Panc1 (cell line): Measurements from ENCODE around the gene ERGIC1. TPM values are rescaled to one million over a fixed set of nuclear protein-coding genes. Genes with fewer than 3 reads are reported as not detected.
A peak's percentile ranks its signal among the peaks of the same experiment; 100 is the strongest.

Experiments used
- ATAC-seq: fragments of 200-7000 bp; cut with Tn5 transposase; 2 replicates; pipeline ENCODE4 v1.9.1; 2020; ENCODE audit warnings: mild to moderate bottlenecking, moderate library complexity
- Bru-seq: library from RNA; stranded (reverse); fragments of 400-500 nt; gene quantifications from one replicate; lab custom pipeline; 2021; lab: Mats Ljungman, UMichigan
- BruChase-seq, 2 experiments: library from RNA; stranded (reverse); fragments of 400-500 nt; gene quantifications; one replicate each; lab custom pipeline; 2021; lab: Mats Ljungman, UMichigan
- BruUV-seq: library from RNA; stranded (reverse); fragments of 400-500 nt; replicated peaks from 2 replicates; lab custom pipeline; 2021; lab: Mats Ljungman, UMichigan
- CTCF ChIA-PET: fragments of 300-600 bp; sonication (Branson Sonifier 250); formaldehyde crosslinking; loops from one replicate; lab custom pipeline; 2022; ENCODE audit warnings: antibody characterized with exemption; lab: Charles Lee
- POLR2A ChIA-PET: fragments of 300-600 bp; sonication (Branson Sonifier 250); formaldehyde crosslinking; loops from one replicate; lab custom pipeline; 2022; ENCODE audit warnings: antibody characterized with exemption; lab: Charles Lee
- DNase-seq: peaks from one replicate; pipeline ENCODE4 v3.0.0-alpha.2; 2010; ENCODE audit warnings: low read depth, low spot score
- H3K27ac ChIP-seq: 2 replicates; pipeline ENCODE4 v1.5.1; 2011; ENCODE audit warnings: mild to moderate bottlenecking, low read length, inconsistent platforms
- H3K27me3 ChIP-seq: fragments of 200-500 bp; sonication (Bioruptor generic); 2 replicates; pipeline ENCODE4 v1.6.0; 2014; ENCODE audit warnings: low read length, inconsistent platforms; ENCODE audit not compliant: control insufficient read depth, insufficient read depth
- H3K36me3 ChIP-seq: fragments of 200-500 bp; sonication (Bioruptor generic); 2 replicates; pipeline ENCODE4 v1.5.1; 2014; ENCODE audit warnings: inconsistent platforms, mild to moderate bottlenecking, low read length, moderate library complexity; ENCODE audit not compliant: control insufficient read depth, insufficient read depth
- H3K4me1 ChIP-seq: 2 replicates; pipeline ENCODE4 v1.5.1; 2011; ENCODE audit warnings: inconsistent platforms, mild to moderate bottlenecking, low read length, moderate library complexity; ENCODE audit not compliant: control insufficient read depth, insufficient read depth
- H3K4me3 ChIP-seq, 2 experiments: 2 replicates each; pipeline ENCODE4 v1.5.1; 2011 to 2012; ENCODE audit warnings: low read depth in 2 of 2, low read length in 2 of 2, mild to moderate bottlenecking in 2 of 2, inconsistent platforms in 1 of 2, moderate library complexity in 1 of 2
- H3K9me3 ChIP-seq: fragments of 200-500 bp; sonication (Bioruptor generic); 2 replicates; pipeline ENCODE4 v1.5.1; 2014; ENCODE audit warnings: low read depth, mild to moderate bottlenecking, inconsistent platforms, low read length, moderate library complexity; ENCODE audit not compliant: control insufficient read depth, insufficient read depth
- CTCF ChIP-seq: fragments of 450-650 bp; IDR thresholded peaks from 2 replicates; pipeline ENCODE4 v1.5.1; 2017; ENCODE audit warnings: mild to moderate bottlenecking
- POLR2AphosphoS5 ChIP-seq: IDR thresholded peaks from 2 replicates; pipeline ENCODE4 v1.6.1; 2012; ENCODE audit warnings: mild to moderate bottlenecking, low read depth, low read length, moderate library complexity
- REST ChIP-seq, 2 experiments: IDR thresholded peaks; 2 replicates each; pipeline ENCODE4 v1.6.1; 2011 to 2012; ENCODE audit warnings: low read depth in 2 of 2, control low read depth in 1 of 2, low read length in 1 of 2, mild to moderate bottlenecking in 1 of 2, moderate library complexity in 1 of 2; ENCODE audit not compliant: insufficient read depth in 1 of 2
- SIN3A ChIP-seq: IDR thresholded peaks from 2 replicates; pipeline ENCODE4 v1.6.1; 2012; ENCODE audit warnings: low read depth, mild to moderate bottlenecking, low read length, moderate library complexity, borderline replicate concordance; ENCODE audit not compliant: insufficient read depth
- TCF7L2 ChIP-seq: IDR thresholded peaks from 2 replicates; pipeline ENCODE4 v1.6.1; 2011; ENCODE audit warnings: mild to moderate bottlenecking, low read depth, low read length, inconsistent platforms
- in situ Hi-C: cut with HindIII; loops from 2 replicates; pipeline ENCODE4 v1.10.0; 2016; ENCODE audit warnings: low sequenced_read_pairs, low pct_unique_long_range_greater_than_20kb
- intact Hi-C: fragments of 100-400 bp; cut with micrococcal nuclease; formaldehyde crosslinking; loops from one replicate; pipeline ENCODE4 v1.10.0; 2022; ENCODE audit not compliant: unreplicated experiment
- long read RNA-seq: library from polyadenylated mRNA; unstranded; transcript quantifications from one replicate; pipeline ENCODE4 v2.0.0, GENCODE V29; 2021; ENCODE audit not compliant: unreplicated experiment
- polyA plus RNA-seq: library from polyadenylated mRNA; unstranded; fragments of >200 nt; gene quantifications from one replicate; pipeline ENCODE4 v1.2.1, GENCODE V29; 2012; ENCODE audit warnings: missing spikeins; ENCODE audit not compliant: insufficient read length
- total RNA-seq: library from RNA; stranded (reverse); gene quantifications from one replicate; pipeline ENCODE4 v1.2.1, GENCODE V29; 2021; ENCODE audit not compliant: unreplicated experiment

ERGIC1 gene
- total RNA-seq: 206 TPM
- 419 TPM for polyA plus RNA-seq
- percentile 85 among the genes with signal in this experiment for Bru-seq, nascent RNA
- BruChase-seq, experiment 1, labeled RNA remaining after a 2-hour chase: percentile 73 among the genes with signal in this experiment
- BruChase-seq, experiment 2, labeled RNA remaining after a 6-hour chase: percentile 79 among the genes with signal in this experiment
- long read RNA-seq, transcript ERGIC1-202 (10 exons, 2,881 nt): major isoform, 24 of 115 reads
- long read RNA-seq, partial matches to known transcripts: 16 of 115 reads
- long read RNA-seq, other reads (novel, unspliced or antisense): 72 of 115 reads

- H3K4me1 ChIP-seq: peaks cover 55% of the 10 kb centered on the region
- ChIA-PET POLR2A (no interaction called here), CTCF (interaction anchor here (0.6 kb wide), 1 partner anchor 63 kb away, joined by 4 read pairs; the partner anchor contains the start of gene DUSP1)
- intact Hi-C loops: no loop called here
- peak; percentile 84; the same call in 1 of the 2 replicates for TF ChIP-seq SIN3A
- peak; percentile 59 for TF ChIP-seq POLR2AphosphoS5
- TF ChIP-seq CTCF: no peak
- in situ Hi-C loops: no loop called here
- H3K27ac ChIP-seq: peak within 1 kb of the TSS; percentile 90
- H3K9me3 ChIP-seq: no peaks in the 10 kb centered on the region
- peak within 1 kb of the TSS; percentile 73 to 82 for H3K4me3 ChIP-seq
- H3K27me3 ChIP-seq: no peaks in the 10 kb centered on the region
- no peak for DNase-seq
- peak; percentile 94 for ATAC-seq
- BruUV-seq: TSS peak; percentile 98
- H3K36me3 ChIP-seq: peaks cover 4% of the 10 kb centered on the region; the same call in 1 of the 2 replicates
Observed at GRCh38 chr5:172833686-172834414, at the start of gene ERGIC1. ERGIC1 (plus strand) TSS chr5:172834251; CDS start chr5:172834414, 163 bp downstream.

GRCh38 chr5:172785429-172786088 lies 48.5 kb upstream of the ERGIC1 start:
- Histone ChIP-seq H3K4me3 (no peak overlapping the region), H3K9me3 (no peaks in the 10 kb centered on the region), H3K4me1 (peaks cover 65% of the 10 kb centered on the region), H3K27ac (peak overlapping the region; percentile 55), H3K27me3 (no peaks in the 10 kb centered on the region), H3K36me3 (no peaks in the 10 kb centered on the region)
- ChIA-PET CTCF (no interaction called here), POLR2A (interaction anchor here (0.6 kb wide), 1 partner anchor 31 kb away, joined by 3 read pairs; no protein-coding TSS in a partner anchor)
- no peak for TF ChIP-seq SIN3A
- no TSS peak for BruUV-seq
- in situ Hi-C loops (no loop called here), intact Hi-C loops (no loop called here)
- DNase-seq (no peak), ATAC-seq (no peak)

GRCh38 chr5:172786736-172787462 lies 47.2 kb upstream of the ERGIC1 start:
- Histone ChIP-seq H3K4me1 (peaks cover 61% of the 10 kb centered on the region), H3K4me3 (no peak overlapping the region), H3K27me3 (no peaks in the 10 kb centered on the region), H3K27ac (peak overlapping the region; percentile 55), H3K9me3 (no peaks in the 10 kb centered on the region), H3K36me3 (no peaks in the 10 kb centered on the region)
- intact Hi-C loops (no loop called here), in situ Hi-C loops (no loop called here)
- BruUV-seq: no TSS peak
- POLR2A ChIA-PET: interaction anchor here (0.6 to 0.7 kb wide), 2 partner anchors 21 to 543 kb away, joined by 3 read pairs; no protein-coding TSS in a partner anchor
- ATAC-seq (no peak), DNase-seq (no peak)
- no peak for TF ChIP-seq REST (IDR thresholded peaks at IDR 0.05; ENCODE audit: insufficient read depth in 1 of 2, low read depth in 2 of 2, low read length in 1 of 2)
- TF ChIP-seq POLR2AphosphoS5: no peak
- TF ChIP-seq CTCF: no peak
- no peak for TF ChIP-seq TCF7L2
- no peak for TF ChIP-seq SIN3A
- CTCF ChIA-PET: no interaction called here
